Erythroblast (primary cell): ENCODE results near the gene C14orf119.

Experiments
- DNase-seq, 2 experiments: peaks; one replicate each; lab custom pipeline; 2025; lab: John Stamatoyannopoulos, UW
- GATA1 ChIP-seq: IDR thresholded peaks from 2 replicates; pipeline ENCODE4 v1.6.1; 2011; ENCODE audit warnings: low read depth, mild to moderate bottlenecking, control low read depth, low read length, moderate library complexity
- POLR2A ChIP-seq: IDR thresholded peaks from 2 replicates; pipeline ENCODE4 v1.6.1; 2011; ENCODE audit warnings: mild to moderate bottlenecking, low read length

C14orf119 gene

DNA sequence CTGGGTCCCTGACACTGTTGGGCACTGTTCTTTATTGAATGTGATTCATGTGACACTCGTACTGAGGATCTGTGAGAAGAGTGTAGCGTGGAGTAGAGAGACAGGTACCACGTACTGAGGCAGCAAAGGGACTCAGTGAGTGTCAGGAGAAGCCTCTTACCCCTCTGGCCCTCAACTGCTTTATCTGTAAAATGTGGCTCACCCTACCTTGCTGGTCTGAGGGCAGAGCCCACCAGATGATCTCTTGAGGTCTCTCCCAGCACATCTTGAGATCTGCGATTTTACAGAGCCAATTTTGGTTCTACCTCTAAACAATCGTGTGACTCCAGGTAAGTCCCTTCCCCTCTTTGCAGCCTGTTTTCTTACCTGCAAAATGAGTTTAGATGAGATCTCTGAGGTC is 20.6 kb downstream of the C14orf119 start:
- no peak for DNase-seq
- TF ChIP-seq GATA1 (no peak), POLR2A (no peak)

GRCh38 chr14:23117371-23118020 is 22.2 kb downstream of the C14orf119 start:
- no peak for TF ChIP-seq GATA1
- no peak for TF ChIP-seq POLR2A
- DNase-seq: no peak

DNA sequence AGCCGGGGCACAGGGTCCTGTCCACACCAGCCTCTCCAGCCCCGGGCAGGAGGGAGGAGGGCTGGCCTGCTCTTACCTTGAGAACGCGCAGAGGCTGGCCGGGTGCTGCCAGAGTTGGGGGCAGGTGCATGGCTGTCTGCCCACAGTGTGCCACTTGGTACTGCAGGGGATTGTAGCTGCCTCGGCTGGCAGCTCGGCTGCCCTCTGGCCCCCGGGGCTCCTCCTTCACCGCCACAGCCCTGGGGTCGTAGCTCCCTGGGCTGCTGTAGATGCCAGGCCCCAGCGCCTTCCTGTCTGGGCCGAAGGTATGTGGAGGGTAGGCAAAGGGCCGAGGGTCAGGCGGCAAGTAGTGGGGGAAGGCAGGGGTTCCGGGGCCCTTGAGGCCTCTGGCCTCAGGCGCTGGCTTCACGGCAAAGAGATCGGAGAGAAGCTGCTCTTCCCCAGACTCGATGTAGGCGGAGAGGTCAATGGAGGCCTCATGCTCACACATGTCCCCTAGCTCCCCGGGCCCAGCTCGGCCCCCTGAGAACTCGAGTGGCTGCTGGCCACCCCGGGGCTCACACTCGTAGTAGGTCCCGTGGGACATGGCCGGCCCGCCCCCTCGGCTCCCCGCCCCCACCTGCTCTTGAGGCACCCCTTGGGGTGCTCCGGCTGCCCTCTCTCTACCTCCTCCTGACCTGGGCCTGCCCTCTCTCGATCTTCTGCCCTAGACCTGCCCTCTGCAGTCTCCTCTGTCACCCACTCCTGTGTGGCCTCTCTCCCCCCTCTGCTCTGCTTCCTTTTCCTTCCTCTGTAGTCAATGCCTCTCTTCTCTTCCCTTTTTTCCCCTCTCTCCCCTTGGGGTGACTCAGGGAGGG is 23.4 kb downstream of the C14orf119 start, which contains the start of gene CEBPE:
Gene CEBPE (minus strand): TSS at position 750 of the 857 bp plus-strand sequence. CDS start 164 bp downstream, at position 586.
- TF ChIP-seq GATA1 (no peak), POLR2A (no peak)
- DNase-seq: no peak

DNA sequence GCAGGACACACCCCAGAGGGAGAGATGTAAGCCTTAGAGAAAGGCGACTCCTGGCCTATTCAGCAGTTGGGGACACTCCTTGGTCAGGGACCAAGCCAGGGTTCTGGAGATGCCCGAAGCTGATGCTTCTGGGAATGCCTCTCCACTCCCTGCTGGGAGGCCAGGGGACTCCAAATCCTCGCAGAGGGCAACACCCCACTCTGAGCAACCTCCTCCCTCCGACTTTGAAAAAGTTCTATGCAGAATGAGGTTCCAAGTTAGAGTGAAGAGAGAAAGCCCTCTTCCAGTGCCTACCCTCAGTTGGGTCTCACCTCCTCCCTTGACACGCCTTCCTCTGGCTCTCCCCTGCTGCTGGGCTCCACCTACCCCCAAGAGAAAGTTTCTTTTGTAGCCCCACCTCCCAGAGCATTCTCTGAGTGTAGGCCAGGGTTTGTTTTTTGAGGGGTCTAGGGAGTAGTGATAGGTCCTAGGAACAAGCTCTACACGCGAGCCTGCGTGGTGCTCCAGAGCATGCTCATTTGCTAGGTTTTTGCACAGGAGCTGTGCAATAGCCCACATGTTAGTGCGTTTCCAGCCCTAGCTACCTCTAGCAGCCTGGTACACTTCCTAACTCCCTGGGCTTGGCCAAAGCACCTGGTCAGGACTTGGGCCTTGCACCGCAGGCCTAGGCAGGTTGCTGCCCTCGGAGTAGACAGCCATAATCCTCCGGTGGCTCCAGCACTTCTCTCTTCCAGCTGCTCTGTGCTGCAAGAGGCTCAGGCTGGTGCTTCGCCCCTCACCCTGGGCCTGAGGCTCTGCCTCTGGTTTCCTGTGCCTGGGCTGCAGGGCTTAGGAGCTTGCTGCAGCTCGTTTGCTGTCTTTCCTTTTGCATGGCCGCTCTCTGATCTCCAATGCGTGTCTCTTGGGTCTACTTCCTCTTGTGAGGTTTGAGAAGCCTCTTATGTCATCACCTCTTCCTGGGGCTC is 24.3 kb downstream of the C14orf119 start:
- DNase-seq: no peak
- no peak for TF ChIP-seq GATA1
- TF ChIP-seq POLR2A: no peak

DNA sequence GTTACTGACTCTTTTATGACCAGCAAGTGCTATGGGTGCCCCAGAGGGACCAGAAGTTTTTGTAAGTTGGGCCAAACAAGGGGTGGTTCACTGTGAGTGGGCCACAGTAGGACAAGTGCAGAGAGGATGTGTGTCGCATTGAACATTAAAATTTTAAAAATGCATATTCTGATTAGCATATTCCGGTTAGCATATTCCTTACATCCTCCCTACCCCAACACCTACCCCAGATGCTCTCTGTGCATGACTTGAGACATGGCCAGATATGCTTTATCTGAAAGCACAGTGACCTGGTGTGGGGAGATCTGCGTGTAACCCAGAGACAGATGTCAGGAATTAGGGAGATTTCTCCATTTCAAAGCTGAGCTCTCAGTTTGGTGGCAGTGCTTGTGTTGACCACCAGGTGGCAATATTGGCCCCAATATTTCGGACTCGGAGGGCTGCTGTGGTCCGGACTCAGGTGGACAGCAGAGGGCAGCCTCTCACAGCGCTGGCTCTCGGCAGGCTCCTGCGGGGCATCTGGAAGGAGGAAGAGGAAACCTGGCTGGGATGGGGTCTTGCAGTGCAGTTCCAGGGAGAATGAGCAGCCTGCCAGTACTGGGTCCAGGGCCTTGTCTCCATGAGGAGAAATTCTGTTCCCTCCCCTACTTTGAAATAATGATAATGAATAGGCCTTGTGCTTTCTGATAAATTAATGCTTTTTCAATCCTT is 25.4 kb downstream of the C14orf119 start:
- TF ChIP-seq POLR2A: no peak
- TF ChIP-seq GATA1: no peak
- DNase-seq: peak; percentile 88 to 93

GRCh38 chr14:23121361-23121771 is 26.1 kb downstream of the C14orf119 start:
- TF ChIP-seq POLR2A (no peak), GATA1 (no peak)
- no peak for DNase-seq

DNA sequence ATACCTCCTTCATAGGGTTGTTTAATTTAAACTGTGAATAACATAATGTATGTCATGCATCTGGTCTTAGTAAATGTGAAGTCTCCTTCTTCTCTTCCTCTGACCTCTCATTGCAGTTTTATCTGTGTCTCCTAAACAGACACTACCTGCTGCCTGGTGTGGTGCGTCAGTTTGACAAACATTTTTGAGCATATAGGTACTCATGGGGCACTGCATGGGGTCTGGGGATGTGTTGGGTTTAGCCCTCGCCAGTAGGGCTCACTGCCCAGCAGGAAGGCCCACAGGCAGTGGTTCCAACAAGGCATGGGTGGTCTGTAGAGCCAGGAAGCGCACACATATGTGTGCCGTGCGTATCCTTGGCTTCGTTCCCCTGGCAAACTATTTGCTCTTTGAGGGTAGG is 26.8 kb downstream of the C14orf119 start:
- TF ChIP-seq POLR2A (no peak), GATA1 (no peak)
- DNase-seq: no peak

GRCh38 chr14:23123419-23123818 is 28.1 kb downstream of the C14orf119 start:
- peak; percentile 24 to 57 for DNase-seq
- TF ChIP-seq POLR2A (no peak), GATA1 (no peak)

DNA sequence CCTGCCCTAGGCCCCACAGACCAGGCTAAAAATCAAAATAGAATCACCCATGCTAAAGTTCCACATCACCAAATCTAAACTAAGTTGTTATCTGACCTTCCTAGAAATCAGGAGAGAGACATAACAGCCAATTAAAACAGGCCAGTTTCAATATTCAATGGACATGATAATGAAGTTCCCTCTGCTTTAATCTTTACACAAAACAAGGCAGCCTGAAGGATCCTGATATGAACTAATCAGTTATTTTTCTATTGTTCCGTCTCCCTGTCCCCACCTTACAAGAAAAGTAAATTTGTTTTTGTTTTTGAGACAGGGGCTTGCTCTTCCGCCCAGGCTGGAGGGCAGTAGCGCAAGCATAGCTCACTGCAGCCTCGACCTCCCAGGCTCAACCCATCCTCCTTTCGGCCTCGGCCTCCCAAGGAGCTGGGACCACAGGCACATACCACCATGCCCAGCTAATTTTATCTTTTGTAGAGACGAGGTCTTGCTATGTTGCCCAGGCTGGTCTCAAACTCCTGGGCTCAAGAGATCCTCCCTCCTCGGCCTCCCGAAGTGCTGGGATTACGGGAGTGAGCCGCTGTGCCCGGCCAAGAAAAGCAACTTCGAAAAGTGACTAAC is 29.1 kb downstream of the C14orf119 start:
- DNase-seq: peak in 1 of 2 experiments; percentile 23
- no peak for TF ChIP-seq GATA1
- no peak for TF ChIP-seq POLR2A

GRCh38 chr14:23125011-23125410 is 29.7 kb downstream of the C14orf119 start:
- no peak for DNase-seq
- no peak for TF ChIP-seq GATA1
- TF ChIP-seq POLR2A: no peak

- TF ChIP-seq POLR2A (no peak), GATA1 (no peak)
- no peak for DNase-seq
Observed at GRCh38 chr14:23125933-23126524, 30.7 kb downstream of the C14orf119 start.
